Measurements from ENCODE around the gene AP2B1. TPM values are rescaled to one million over a fixed set of nuclear protein-coding genes. Genes with fewer than 3 reads are reported as not detected.

The AP2B1 gene
- total RNA-seq, 1 experiment from 2014 or later = 195 TPM

DNA sequence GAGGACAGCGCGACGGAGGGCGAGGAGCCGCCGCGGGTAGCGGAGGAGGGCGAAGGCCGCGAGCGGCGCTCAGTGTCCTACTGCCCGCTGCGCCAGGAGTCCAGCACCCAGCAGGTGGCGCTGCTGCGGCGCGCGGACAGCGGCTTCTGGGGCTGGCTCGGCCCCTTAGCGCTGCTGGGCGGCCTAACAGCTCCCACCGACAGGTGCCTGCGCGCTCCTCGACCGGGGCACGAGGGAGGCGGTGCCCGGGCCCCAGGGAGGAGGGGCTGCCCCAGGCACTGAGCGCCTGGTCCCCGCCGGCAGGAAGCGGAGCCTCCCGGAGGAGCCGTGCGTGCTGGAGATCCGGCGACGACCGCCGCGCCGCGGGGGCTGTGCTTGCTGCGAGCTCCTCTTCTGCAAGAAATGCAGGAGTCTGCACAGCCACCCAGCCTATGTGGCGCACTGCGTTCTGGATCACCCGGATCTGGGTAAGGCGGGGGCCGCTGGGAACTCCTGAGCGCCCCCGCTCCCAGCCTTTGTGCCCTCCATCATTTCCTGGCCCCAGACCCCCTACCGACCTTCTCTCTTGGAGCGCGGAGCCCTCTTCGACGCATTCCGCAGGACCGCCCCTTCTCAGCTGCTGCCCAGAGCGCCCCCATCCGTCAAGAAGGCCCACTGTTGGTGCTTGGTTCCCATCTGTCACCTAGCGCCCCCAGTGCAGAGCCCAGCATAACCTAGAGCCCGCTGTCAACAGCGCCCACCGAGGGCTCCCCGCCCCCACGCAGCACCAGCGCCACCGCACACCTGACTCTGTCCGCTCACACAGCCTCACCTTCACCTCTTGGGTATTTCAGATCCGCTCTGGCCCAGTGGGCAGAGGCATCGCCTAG is 177.2 kb downstream of the AP2B1 start (continued):
- TF ChIP-seq, protein P1, sequence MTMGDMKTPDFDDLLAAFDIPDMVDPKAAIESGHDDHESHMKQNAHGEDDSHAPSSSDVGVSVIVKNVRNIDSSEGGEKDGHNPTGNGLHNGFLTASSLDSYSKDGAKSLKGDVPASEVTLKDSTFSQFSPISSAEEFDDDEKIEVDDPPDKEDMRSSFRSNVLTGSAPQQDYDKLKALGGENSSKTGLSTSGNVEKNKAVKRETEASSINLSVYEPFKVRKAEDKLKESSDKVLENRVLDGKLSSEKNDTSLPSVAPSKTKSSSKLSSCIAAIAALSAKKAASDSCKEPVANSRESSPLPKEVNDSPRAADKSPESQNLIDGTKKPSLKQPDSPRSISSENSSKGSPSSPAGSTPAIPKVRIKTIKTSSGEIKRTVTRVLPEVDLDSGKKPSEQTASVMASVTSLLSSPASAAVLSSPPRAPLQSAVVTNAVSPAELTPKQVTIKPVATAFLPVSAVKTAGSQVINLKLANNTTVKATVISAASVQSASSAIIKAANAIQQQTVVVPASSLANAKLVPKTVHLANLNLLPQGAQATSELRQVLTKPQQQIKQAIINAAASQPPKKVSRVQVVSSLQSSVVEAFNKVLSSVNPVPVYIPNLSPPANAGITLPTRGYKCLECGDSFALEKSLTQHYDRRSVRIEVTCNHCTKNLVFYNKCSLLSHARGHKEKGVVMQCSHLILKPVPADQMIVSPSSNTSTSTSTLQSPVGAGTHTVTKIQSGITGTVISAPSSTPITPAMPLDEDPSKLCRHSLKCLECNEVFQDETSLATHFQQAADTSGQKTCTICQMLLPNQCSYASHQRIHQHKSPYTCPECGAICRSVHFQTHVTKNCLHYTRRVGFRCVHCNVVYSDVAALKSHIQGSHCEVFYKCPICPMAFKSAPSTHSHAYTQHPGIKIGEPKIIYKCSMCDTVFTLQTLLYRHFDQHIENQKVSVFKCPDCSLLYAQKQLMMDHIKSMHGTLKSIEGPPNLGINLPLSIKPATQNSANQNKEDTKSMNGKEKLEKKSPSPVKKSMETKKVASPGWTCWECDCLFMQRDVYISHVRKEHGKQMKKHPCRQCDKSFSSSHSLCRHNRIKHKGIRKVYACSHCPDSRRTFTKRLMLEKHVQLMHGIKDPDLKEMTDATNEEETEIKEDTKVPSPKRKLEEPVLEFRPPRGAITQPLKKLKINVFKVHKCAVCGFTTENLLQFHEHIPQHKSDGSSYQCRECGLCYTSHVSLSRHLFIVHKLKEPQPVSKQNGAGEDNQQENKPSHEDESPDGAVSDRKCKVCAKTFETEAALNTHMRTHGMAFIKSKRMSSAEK (CRISPR knock-in tag; IDR thresholded peaks at IDR 0.05; ENCODE audit: borderline replicate concordance) = no peak
- TF ChIP-seq, protein P2, sequence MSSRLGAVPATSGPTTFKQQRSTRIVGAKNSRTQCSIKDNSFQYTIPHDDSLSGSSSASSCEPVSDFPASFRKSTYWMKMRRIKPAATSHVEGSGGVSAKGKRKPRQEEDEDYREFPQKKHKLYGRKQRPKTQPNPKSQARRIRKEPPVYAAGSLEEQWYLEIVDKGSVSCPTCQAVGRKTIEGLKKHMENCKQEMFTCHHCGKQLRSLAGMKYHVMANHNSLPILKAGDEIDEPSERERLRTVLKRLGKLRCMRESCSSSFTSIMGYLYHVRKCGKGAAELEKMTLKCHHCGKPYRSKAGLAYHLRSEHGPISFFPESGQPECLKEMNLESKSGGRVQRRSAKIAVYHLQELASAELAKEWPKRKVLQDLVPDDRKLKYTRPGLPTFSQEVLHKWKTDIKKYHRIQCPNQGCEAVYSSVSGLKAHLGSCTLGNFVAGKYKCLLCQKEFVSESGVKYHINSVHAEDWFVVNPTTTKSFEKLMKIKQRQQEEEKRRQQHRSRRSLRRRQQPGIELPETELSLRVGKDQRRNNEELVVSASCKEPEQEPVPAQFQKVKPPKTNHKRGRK (CRISPR knock-in tag; IDR thresholded peaks at IDR 0.05; ENCODE audit: borderline replicate concordance) = no peak
- TF ChIP-seq SMAD4 (CRISPR knock-in tag; IDR thresholded peaks at IDR 0.05) (0 out of 2 replicates have a peak, but pooled peaks have one; percentile 54), ZBTB21 (CRISPR knock-in tag; IDR thresholded peaks at IDR 0.05; ENCODE audit: borderline replicate concordance) (no peak), FOXP1 (CRISPR knock-in tag; IDR thresholded peaks at IDR 0.05; ENCODE audit: borderline replicate concordance) (peak; percentile 79), ETV6 (CRISPR knock-in tag; IDR thresholded peaks at IDR 0.05) (peak; percentile 44; the same call in 1 of the 2 replicates), GTF2I (CRISPR knock-in tag; conservative IDR thresholded peaks at IDR 0.05) (no peak), NR2C2 (CRISPR knock-in tag; IDR thresholded peaks at IDR 0.05) (no peak), ZNF121 (CRISPR knock-in tag; IDR thresholded peaks at IDR 0.05) (no peak), GABPB1 (CRISPR knock-in tag; IDR thresholded peaks at IDR 0.05) (peak; percentile 51; the same call in 1 of the 2 replicates), JAZF1 (CRISPR knock-in tag; IDR thresholded peaks at IDR 0.05) (no peak), CBFB (CRISPR knock-in tag; IDR thresholded peaks at IDR 0.05; ENCODE audit: low read depth) (no peak), CREM (CRISPR knock-in tag; IDR thresholded peaks at IDR 0.05) (no peak), ZNF219 (CRISPR knock-in tag; IDR thresholded peaks at IDR 0.05; ENCODE audit: borderline replicate concordance) (no peak), TEAD1 (CRISPR knock-in tag; IDR thresholded peaks at IDR 0.05) (no peak; the same call in 1 of the 2 replicates), ZNF423 (CRISPR knock-in tag; IDR thresholded peaks at IDR 0.05) (peak; percentile 44; the same call in 1 of the 2 replicates), TEAD4 (CRISPR knock-in tag; IDR thresholded peaks at IDR 0.05) (0 out of 2 replicates have a peak, but pooled peaks have one; percentile 76), ELF4 (CRISPR knock-in tag; IDR thresholded peaks at IDR 0.05; ENCODE audit: low read depth) (no peak), ZNF232 (CRISPR knock-in tag; IDR thresholded peaks at IDR 0.05) (peak; percentile 65), ZNF138 (CRISPR knock-in tag; conservative IDR thresholded peaks at IDR 0.05) (no peak; the same call in 1 of the 2 replicates), MYBL2 (CRISPR knock-in tag; IDR thresholded peaks at IDR 0.05) (peak; percentile 88), OVOL2 (CRISPR knock-in tag; IDR thresholded peaks at IDR 0.05; ENCODE audit: borderline replicate concordance) (no peak), HMGA2 (CRISPR knock-in tag; IDR thresholded peaks at IDR 0.05) (no peak)
- TF ChIP-seq, protein P3, sequence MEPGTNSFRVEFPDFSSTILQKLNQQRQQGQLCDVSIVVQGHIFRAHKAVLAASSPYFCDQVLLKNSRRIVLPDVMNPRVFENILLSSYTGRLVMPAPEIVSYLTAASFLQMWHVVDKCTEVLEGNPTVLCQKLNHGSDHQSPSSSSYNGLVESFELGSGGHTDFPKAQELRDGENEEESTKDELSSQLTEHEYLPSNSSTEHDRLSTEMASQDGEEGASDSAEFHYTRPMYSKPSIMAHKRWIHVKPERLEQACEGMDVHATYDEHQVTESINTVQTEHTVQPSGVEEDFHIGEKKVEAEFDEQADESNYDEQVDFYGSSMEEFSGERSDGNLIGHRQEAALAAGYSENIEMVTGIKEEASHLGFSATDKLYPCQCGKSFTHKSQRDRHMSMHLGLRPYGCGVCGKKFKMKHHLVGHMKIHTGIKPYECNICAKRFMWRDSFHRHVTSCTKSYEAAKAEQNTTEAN (CRISPR knock-in tag; IDR thresholded peaks at IDR 0.05) = no peak; the same call in 1 of the 2 replicates
- TF ChIP-seq, protein P4, sequence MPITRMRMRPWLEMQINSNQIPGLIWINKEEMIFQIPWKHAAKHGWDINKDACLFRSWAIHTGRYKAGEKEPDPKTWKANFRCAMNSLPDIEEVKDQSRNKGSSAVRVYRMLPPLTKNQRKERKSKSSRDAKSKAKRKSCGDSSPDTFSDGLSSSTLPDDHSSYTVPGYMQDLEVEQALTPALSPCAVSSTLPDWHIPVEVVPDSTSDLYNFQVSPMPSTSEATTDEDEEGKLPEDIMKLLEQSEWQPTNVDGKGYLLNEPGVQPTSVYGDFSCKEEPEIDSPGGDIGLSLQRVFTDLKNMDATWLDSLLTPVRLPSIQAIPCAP (CRISPR knock-in tag; IDR thresholded peaks at IDR 0.05) = no peak
- TF ChIP-seq, protein P5, sequence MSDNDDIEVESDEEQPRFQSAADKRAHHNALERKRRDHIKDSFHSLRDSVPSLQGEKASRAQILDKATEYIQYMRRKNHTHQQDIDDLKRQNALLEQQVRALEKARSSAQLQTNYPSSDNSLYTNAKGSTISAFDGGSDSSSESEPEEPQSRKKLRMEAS (CRISPR knock-in tag; IDR thresholded peaks at IDR 0.05) = peak; percentile 97
- TF ChIP-seq, protein P6, sequence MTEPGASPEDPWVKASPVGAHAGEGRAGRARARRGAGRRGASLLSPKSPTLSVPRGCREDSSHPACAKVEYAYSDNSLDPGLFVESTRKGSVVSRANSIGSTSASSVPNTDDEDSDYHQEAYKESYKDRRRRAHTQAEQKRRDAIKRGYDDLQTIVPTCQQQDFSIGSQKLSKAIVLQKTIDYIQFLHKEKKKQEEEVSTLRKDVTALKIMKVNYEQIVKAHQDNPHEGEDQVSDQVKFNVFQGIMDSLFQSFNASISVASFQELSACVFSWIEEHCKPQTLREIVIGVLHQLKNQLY (CRISPR knock-in tag; IDR thresholded peaks at IDR 0.05) = no peak
- TF ChIP-seq, protein P7, sequence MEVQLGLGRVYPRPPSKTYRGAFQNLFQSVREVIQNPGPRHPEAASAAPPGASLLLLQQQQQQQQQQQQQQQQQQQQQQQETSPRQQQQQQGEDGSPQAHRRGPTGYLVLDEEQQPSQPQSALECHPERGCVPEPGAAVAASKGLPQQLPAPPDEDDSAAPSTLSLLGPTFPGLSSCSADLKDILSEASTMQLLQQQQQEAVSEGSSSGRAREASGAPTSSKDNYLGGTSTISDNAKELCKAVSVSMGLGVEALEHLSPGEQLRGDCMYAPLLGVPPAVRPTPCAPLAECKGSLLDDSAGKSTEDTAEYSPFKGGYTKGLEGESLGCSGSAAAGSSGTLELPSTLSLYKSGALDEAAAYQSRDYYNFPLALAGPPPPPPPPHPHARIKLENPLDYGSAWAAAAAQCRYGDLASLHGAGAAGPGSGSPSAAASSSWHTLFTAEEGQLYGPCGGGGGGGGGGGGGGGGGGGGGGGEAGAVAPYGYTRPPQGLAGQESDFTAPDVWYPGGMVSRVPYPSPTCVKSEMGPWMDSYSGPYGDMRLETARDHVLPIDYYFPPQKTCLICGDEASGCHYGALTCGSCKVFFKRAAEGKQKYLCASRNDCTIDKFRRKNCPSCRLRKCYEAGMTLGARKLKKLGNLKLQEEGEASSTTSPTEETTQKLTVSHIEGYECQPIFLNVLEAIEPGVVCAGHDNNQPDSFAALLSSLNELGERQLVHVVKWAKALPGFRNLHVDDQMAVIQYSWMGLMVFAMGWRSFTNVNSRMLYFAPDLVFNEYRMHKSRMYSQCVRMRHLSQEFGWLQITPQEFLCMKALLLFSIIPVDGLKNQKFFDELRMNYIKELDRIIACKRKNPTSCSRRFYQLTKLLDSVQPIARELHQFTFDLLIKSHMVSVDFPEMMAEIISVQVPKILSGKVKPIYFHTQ (CRISPR knock-in tag; IDR thresholded peaks at IDR 0.05) = no peak
